Measurements from ENCODE around the gene NACC2.
"Not testable (repeated sequence)": the region's sequence is repeated elsewhere in the genome, so short reads cannot be mapped to it uniquely, and the experiment has no call there.

Gene NACC2

GRCh38 chr9:136080716-136081112, 14.4 kb downstream of the NACC2 start:
- DNase-seq (ENCODE audit: low read depth), result no peak

GRCh38 chr9:136079916-136080246, 15.2 kb downstream of the NACC2 start:
- DNase-seq (ENCODE audit: low read depth), result no peak

DNA sequence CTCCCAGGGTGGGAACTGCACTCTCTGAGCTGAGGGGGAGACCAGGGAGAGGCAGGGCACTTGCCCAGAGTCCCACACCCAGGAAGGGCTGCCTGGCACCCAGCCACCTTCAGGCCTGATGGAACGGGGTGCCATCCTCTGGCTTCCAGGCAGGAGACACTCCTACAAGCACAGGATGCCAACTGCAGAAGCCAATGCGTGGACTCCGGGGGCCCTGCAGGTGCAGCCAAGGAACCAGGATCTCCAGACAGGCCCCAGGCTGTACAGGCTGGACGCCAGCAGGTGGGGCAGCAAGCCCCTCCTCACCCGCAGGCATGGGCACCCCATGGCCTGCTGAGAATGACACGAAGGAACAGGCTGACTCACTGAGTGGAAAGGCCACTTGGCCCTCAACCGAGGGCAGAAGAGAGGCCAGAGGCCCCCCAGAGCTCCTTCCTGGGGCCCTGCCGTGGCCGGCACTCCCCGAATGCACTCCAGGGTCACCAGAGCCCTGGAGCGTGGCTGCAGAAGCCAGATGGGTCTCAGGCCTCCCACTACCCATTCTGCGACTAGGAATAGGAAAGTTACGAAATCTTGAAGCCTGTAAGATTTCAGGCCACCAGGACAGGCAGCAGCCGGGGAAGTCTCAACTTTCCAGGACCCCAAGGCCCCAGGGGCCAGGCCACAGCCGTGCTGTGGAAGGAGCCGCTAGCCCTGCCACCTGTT, 15.7 kb downstream of the NACC2 start:
- DNase-seq (ENCODE audit: low read depth), result no peak

DNA sequence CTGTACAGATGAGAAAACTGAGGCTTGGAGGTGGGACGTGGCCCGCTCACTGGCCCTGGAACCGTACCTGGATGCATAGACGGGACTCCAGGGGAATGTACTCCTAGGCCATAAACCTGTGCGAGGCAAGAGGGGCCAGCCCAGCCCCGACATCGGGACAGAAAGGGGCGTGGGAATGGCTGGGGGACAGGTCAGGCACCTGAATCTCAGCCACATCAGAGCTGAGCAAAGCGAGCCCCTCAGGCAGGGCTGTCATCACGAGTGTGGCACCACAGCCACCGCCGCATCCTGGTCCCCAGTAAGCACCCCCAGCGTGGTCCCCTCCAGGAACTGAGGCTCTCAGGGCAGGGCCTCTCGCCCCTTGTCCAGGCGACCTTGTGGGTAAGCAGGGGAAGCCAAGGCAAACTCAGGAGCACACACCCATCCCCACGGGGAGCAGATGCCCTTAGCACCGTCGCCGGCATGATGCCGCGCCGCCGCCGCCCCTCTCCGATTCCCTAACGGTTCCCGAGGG, 16.5 kb downstream of the NACC2 start:
- no peak for DNase-seq (ENCODE audit: low read depth)

GRCh38 chr9:136078024-136078423, 17.1 kb downstream of the NACC2 start:
- DNase-seq (ENCODE audit: low read depth), result no peak

DNA sequence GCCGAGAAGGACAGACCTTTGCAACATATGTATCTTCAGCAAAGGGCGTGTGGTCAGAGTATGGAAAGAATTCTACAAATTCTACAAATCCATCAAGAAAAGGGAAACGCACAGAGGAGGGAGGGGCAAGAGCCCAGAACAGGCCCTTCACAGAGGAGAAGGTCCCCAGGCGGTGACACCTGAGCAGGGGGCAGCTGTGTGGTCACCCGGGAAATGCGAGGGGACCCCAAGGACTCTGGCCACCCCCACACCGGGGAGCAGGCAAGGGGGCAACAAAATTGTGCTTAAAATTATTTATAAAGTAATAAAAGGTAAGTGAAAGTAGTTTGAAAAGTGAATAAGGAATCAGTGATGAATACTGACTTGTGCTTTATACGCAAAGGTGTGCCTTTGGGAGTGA, 17.6 kb downstream of the NACC2 start:
- DNase-seq (ENCODE audit: low read depth), result no peak

GRCh38 chr9:136075881-136076678, 19.0 kb downstream of the NACC2 start:
- DNase-seq (ENCODE audit: low read depth), result no peak

GRCh38 chr9:136075134-136075841, 19.8 kb downstream of the NACC2 start:
- no peak for DNase-seq (ENCODE audit: low read depth)

DNA sequence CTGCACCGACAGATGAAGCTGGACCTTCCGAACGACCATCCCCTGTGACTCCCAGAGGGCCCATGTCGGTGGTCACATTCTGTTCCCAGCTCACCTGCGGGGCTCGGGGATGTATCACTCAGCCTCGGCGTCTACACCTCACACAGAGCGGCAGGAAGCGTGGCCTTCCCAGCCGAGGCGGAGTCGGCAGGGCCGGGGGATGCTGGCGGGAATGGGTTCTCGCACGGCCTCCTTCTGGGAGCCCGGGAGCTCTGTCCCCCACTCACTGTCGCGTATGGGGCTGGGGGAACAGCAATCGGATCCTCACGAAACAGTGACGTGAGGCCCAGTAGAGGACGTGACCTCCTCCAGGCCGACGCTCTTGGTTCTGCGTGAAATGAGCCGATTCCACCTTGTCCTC, 20.4 kb downstream of the NACC2 start:
- no peak for DNase-seq (ENCODE audit: low read depth)

- no peak for DNase-seq (ENCODE audit: low read depth)
These were observed 32.2 kb downstream of the NACC2 start for GRCh38 chr9:136062657-136063439.

- DNase-seq (ENCODE audit: low read depth), result not testable (repeated sequence)
These were observed 33.2 kb downstream of the NACC2 start for GRCh38 chr9:136061916-136062315.

- DNase-seq (ENCODE audit: low read depth), result no peak
These were observed 33.7 kb downstream of the NACC2 start for GRCh38 chr9:136061405-136061804.

DNA sequence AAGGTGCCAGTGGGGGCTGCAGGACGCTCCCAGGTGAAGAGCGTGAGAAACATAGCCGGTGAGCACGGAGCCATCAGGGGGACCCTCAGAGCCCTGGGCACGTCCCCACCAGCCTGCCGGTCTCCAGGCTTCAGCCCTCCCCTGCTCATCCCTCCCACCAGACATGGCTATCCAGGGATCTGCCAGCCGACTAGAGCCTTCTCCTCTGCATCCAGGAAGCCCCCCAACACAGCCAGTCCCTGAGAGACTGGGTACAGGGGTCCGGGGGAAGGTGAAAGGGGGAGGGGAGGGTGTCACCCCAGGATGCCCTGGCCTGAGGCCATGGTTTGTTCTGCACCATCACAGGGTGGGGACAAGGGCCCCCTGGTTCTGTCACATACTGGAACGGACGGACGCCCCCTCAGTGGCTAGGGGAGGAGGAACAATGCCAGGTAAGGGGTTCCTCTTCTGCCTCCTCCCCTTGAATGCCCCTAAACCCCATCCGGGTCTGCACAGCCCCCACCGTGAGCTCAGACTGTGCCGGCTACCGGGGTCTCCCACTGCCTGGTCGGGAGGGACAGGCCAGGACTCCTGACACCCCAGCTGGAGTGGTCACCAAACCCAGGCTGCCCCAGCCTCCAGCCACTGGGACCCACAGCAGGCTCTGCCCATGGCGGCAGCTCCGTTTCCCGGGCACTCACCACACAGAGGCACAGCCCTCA, 34.3 kb downstream of the NACC2 start:
- no peak for DNase-seq (ENCODE audit: low read depth)

DNA sequence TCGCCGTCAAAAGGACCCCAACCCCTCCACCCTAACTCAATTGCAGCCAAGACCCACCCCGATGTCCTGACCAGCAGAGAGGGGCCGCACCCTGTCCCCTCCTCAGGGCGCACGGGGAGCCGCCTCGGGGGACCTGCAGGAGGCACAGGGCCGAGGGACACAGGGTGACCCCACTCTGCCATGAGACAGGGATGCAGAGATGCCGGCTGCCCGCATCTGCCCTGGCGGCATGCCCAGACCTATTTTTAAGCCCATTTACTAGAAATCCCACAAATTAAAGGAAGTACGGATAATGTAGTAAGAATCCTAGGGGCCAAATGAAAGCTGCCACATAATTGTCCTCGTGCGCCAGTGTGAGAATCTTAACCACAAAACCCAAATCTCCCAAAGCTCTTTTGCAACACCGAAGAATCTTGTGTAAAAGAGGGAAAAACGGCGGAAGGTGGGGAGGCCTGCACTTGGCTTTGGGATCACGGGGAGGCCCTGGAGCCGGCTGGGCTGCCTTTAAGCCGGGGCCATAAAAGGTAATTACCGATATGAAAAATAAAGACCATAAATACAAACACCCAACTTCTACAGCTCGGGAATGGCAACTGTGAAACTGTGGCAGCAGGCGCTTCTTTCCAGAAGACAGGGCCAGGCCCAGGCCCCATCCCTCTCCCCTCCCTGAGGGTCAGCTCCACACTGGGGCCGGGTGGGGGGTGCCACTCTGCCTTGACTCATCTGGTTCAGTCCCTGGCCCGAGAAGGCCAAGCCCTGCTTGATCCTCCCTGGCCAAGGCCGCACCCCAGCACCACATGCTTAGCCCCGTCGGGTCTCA, 35.0 kb downstream of the NACC2 start:
- DNase-seq (ENCODE audit: low read depth), result peak; percentile 20

GRCh38 chr9:136059321-136059791, 35.7 kb downstream of the NACC2 start:
- DNase-seq (ENCODE audit: low read depth), result no peak

GRCh38 chr9:136058801-136059302, 36.2 kb downstream of the NACC2 start:
- DNase-seq (ENCODE audit: low read depth), result no peak

DNA sequence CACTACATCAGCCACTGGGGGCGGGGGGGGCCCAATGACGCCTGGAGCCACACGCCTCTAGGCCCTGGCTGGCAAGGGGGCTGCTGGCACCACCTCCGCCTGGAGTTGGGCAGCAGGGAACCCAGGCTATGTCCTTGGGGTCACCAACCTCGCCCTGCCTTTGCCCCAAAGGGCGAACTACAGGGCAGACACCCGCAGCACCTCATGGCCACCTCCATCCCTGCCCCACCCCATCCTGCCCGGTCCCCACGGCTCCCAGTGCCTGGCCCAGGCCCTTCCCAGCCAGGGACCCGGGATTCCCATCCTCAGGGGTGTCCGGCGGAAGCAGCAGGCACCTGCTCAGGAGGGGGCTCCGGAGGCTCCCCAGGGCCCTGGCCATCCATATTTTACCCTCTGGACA, 37.0 kb downstream of the NACC2 start:
- DNase-seq (ENCODE audit: low read depth), result no peak

- DNase-seq (ENCODE audit: low read depth), result no peak
These were observed 37.6 kb downstream of the NACC2 start for GRCh38 chr9:136057236-136058081.

DNA sequence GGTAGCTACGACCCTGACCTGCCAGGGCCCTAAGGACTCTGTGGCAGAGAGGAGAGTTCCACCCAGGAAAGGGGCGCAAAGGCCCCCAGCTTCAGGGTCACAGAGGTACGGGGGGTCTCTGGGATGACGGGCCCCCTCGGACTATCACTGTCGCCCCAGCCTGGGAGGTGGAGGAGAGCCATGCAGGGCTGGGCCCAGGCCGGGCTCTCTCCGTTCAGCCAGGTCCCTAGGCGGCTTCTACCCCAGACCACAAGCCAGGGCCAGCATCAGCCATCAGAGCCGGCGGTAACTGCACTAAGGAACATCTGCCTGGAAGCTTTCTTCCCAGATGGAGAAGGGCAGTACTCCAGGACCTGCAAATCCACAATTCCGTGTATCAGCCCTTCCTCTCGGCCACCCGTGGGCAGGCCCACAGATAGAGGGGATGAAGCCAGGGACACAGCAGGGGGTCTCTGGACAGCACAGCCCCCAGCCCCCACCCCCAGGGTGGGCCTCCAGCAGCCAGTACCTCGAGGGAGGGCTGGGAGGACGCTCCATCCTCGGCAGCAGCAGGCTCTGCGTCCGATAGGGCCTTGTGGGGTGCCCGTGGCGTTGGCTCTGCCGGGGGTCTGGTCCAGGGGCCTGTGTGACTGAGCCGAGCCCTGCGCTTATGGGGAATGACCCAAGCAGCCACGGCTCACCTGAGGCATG, 38.4 kb downstream of the NACC2 start:
- no peak for DNase-seq (ENCODE audit: low read depth)
